DOHH2 (cell line): ENCODE data around the gene RIPOR2.

Experiments
- H3F3A ChIP-seq: fragments of 200-600 bp; sonication (generic), shearing (Covaris generic); 2 replicates; pipeline ENCODE4 v1.6.0; 2016; ENCODE audit warnings: antibody characterized with exemption, mild to moderate bottlenecking; ENCODE audit not compliant: control insufficient read depth, insufficient read depth
- H3K27ac ChIP-seq: fragments of 200-600 bp; sonication (generic); 2 replicates; pipeline ENCODE4 v1.5.1; 2014; ENCODE audit warnings: low read depth, mild to moderate bottlenecking, low read length, moderate library complexity
- H3K27me3 ChIP-seq: fragments of 200-600 bp; sonication (generic); 2 replicates; pipeline ENCODE4 v1.6.1; 2014; ENCODE audit warnings: mild to moderate bottlenecking, low read length, mixed read lengths; ENCODE audit not compliant: control insufficient read depth
- H3K36me3 ChIP-seq: fragments of 200-600 bp; sonication (generic); 2 replicates; pipeline ENCODE4 v1.6.1; 2014; ENCODE audit warnings: mild to moderate bottlenecking, low read length, moderate library complexity, mixed read lengths; ENCODE audit not compliant: control insufficient read depth
- H3K4me1 ChIP-seq: fragments of 200-600 bp; sonication (generic); 2 replicates; pipeline ENCODE4 v1.6.1; 2014; ENCODE audit warnings: mild to moderate bottlenecking, low read length, mixed read lengths; ENCODE audit not compliant: control insufficient read depth
- H3K4me2 ChIP-seq: fragments of 200-600 bp; sonication (generic); 2 replicates; pipeline ENCODE4 v1.6.0; 2014; ENCODE audit warnings: mild to moderate bottlenecking, low read length, moderate library complexity
- H3K4me3 ChIP-seq: fragments of 200-600 bp; sonication (generic); 2 replicates; pipeline ENCODE4 v1.5.1; 2014; ENCODE audit warnings: mild to moderate bottlenecking, low read length, mixed read lengths
- H3K79me2 ChIP-seq: fragments of 200-600 bp; sonication (generic); 2 replicates; pipeline ENCODE4 v1.6.1; 2014; ENCODE audit warnings: mild to moderate bottlenecking, low read length, mixed read lengths; ENCODE audit not compliant: control insufficient read depth
- H3K9me2 ChIP-seq: fragments of 200-600 bp; sonication (generic); replicated peaks from 2 replicates; pipeline ENCODE4 v1.6.1; 2014; ENCODE audit warnings: mild to moderate bottlenecking, low read length, mixed read lengths; ENCODE audit not compliant: control insufficient read depth
- H3K9me3 ChIP-seq: fragments of 200-600 bp; sonication (generic); 2 replicates; pipeline ENCODE4 v1.6.1; 2014; ENCODE audit warnings: antibody characterized with exemption, low read length, mixed read lengths; ENCODE audit not compliant: control insufficient read depth, insufficient read depth
- H4K20me1 ChIP-seq: fragments of 200-600 bp; sonication (generic); 2 replicates; pipeline ENCODE4 v1.6.0; 2014; ENCODE audit warnings: low read depth, mild to moderate bottlenecking, antibody characterized with exemption, low read length, moderate library complexity; ENCODE audit not compliant: control insufficient read depth, insufficient read depth
- EZH2phosphoT487 ChIP-seq: fragments of 200-600 bp; sonication (generic); IDR thresholded peaks from 2 replicates; pipeline ENCODE4 v1.6.1; 2017; ENCODE audit warnings: borderline replicate concordance, mild to moderate bottlenecking, antibody characterized with exemption, low read length, moderate library complexity, mixed read lengths
- TF ChIP-seq, protein P1 (sequence below): fragments of 200-600 bp; sonication (generic); IDR thresholded peaks from one replicate; pipeline ENCODE4 v1.5.1; 2014; ENCODE audit warnings: antibody characterized with exemption, mild to moderate bottlenecking, low read depth, low read length; ENCODE audit not compliant: poor library complexity, severe bottlenecking

The RIPOR2 gene

DNA sequence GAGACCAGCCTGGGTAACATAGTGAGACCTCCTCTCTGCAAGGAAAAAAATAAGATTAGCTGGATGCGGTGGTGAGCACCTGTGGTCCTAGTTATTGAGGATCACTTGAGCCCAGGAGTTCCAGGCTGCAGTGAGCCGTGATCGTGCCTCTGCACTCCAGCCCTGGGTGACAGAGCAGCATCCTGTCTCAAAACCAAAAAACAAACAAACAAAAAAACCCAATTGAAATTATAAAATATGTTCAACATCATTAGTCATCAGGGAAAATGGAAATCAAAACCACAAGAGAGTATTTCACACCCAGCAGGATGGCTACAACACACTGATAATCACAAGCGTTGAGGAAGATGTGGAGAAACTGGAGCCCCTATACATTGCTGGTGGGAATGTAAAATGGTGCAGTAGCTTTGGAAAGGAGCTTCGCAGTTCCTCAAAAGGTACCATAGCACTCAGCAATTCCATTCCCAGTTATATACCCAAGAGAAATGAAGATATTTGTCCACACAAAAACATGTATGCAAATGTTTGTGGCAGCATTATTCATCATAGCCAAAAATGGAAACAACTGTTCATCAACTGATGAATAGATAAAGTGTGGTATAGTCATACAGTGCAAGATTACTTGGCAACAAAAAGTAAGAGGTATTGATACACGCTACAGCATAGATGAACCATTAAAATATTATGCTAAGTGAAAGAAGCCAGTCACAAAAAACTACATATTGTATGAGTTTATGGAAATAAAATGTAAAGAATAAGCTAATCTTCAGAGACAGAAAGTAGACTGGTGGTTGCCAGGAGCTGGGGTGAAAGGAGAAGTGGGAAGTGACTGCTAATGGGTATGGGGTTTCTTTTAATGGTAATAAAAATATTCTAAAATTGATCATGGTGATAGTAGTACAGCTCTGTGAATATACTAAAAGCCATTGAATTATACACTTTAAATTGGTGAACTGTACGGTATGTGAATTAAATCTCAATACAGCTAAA lies 38.7 kb upstream of the RIPOR2 start:
- Histone ChIP-seq H3K36me3 (no peaks in the 10 kb centered on the region), H4K20me1 (no peaks in the 10 kb centered on the region), H3K9me2 (no peaks in the 10 kb centered on the region), H3K79me2 (no peaks in the 10 kb centered on the region), H3K27me3 (no peaks in the 10 kb centered on the region), H3K9me3 (no peaks in the 10 kb centered on the region), H3K4me3 (peak overlapping the region; percentile 25), H3K27ac (no peak overlapping the region), H3F3A (no peaks in the 10 kb centered on the region), H3K4me1 (peaks cover 16% of the 10 kb centered on the region), H3K4me2 (peak overlapping the region; percentile 56)
- TF ChIP-seq, protein P1, sequence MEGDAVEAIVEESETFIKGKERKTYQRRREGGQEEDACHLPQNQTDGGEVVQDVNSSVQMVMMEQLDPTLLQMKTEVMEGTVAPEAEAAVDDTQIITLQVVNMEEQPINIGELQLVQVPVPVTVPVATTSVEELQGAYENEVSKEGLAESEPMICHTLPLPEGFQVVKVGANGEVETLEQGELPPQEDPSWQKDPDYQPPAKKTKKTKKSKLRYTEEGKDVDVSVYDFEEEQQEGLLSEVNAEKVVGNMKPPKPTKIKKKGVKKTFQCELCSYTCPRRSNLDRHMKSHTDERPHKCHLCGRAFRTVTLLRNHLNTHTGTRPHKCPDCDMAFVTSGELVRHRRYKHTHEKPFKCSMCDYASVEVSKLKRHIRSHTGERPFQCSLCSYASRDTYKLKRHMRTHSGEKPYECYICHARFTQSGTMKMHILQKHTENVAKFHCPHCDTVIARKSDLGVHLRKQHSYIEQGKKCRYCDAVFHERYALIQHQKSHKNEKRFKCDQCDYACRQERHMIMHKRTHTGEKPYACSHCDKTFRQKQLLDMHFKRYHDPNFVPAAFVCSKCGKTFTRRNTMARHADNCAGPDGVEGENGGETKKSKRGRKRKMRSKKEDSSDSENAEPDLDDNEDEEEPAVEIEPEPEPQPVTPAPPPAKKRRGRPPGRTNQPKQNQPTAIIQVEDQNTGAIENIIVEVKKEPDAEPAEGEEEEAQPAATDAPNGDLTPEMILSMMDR: no peak
- no peak for TF ChIP-seq EZH2phosphoT487

- Histone ChIP-seq H3F3A (no peaks in the 10 kb centered on the region), H3K27ac (no peak overlapping the region), H3K79me2 (no peaks in the 10 kb centered on the region), H3K27me3 (no peaks in the 10 kb centered on the region), H3K9me2 (no peaks in the 10 kb centered on the region), H3K4me1 (peaks cover 16% of the 10 kb centered on the region), H3K4me2 (no peak overlapping the region), H3K4me3 (no peak overlapping the region), H4K20me1 (no peaks in the 10 kb centered on the region), H3K36me3 (no peaks in the 10 kb centered on the region), H3K9me3 (no peaks in the 10 kb centered on the region)
- TF ChIP-seq EZH2phosphoT487: no peak
- TF ChIP-seq, protein P1: no peak
Observed at GRCh38 chr6:24972311-24972958, 36.7 kb upstream of the RIPOR2 start.

DNA sequence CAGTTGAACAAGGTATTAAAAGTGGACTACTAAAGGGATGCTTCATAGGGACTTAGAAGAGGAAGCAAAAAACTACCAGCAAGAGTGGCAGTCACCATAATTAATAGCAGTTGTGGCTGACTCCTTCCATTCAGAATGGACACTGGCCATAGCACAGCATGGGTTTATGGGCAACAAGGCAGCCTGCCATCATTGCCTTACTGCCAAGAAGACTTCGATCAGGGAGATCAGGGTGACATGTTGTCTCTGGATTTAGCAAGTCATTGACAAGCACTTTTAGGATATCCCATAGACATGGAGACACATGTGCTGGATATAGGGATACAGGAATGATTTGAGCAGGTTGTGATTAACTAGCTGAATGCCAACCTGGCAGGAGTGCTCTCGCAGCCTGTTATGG lies 35.3 kb upstream of the RIPOR2 start:
- Histone ChIP-seq H3K27ac (no peak overlapping the region), H3F3A (no peaks in the 10 kb centered on the region), H3K36me3 (no peaks in the 10 kb centered on the region), H3K4me1 (peaks cover 16% of the 10 kb centered on the region), H4K20me1 (no peaks in the 10 kb centered on the region), H3K4me3 (no peak overlapping the region), H3K27me3 (no peaks in the 10 kb centered on the region), H3K9me3 (no peaks in the 10 kb centered on the region), H3K4me2 (no peak overlapping the region), H3K79me2 (no peaks in the 10 kb centered on the region), H3K9me2 (no peaks in the 10 kb centered on the region)
- TF ChIP-seq, protein P1: no peak
